Measurements from ENCODE around the gene TIAM1.
A peak's percentile ranks its signal among the peaks of the same experiment; 100 is the strongest.

The TIAM1 gene, protein sequence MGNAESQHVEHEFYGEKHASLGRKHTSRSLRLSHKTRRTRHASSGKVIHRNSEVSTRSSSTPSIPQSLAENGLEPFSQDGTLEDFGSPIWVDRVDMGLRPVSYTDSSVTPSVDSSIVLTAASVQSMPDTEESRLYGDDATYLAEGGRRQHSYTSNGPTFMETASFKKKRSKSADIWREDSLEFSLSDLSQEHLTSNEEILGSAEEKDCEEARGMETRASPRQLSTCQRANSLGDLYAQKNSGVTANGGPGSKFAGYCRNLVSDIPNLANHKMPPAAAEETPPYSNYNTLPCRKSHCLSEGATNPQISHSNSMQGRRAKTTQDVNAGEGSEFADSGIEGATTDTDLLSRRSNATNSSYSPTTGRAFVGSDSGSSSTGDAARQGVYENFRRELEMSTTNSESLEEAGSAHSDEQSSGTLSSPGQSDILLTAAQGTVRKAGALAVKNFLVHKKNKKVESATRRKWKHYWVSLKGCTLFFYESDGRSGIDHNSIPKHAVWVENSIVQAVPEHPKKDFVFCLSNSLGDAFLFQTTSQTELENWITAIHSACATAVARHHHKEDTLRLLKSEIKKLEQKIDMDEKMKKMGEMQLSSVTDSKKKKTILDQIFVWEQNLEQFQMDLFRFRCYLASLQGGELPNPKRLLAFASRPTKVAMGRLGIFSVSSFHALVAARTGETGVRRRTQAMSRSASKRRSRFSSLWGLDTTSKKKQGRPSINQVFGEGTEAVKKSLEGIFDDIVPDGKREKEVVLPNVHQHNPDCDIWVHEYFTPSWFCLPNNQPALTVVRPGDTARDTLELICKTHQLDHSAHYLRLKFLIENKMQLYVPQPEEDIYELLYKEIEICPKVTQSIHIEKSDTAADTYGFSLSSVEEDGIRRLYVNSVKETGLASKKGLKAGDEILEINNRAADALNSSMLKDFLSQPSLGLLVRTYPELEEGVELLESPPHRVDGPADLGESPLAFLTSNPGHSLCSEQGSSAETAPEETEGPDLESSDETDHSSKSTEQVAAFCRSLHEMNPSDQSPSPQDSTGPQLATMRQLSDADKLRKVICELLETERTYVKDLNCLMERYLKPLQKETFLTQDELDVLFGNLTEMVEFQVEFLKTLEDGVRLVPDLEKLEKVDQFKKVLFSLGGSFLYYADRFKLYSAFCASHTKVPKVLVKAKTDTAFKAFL (N-terminal part only)

DNA sequence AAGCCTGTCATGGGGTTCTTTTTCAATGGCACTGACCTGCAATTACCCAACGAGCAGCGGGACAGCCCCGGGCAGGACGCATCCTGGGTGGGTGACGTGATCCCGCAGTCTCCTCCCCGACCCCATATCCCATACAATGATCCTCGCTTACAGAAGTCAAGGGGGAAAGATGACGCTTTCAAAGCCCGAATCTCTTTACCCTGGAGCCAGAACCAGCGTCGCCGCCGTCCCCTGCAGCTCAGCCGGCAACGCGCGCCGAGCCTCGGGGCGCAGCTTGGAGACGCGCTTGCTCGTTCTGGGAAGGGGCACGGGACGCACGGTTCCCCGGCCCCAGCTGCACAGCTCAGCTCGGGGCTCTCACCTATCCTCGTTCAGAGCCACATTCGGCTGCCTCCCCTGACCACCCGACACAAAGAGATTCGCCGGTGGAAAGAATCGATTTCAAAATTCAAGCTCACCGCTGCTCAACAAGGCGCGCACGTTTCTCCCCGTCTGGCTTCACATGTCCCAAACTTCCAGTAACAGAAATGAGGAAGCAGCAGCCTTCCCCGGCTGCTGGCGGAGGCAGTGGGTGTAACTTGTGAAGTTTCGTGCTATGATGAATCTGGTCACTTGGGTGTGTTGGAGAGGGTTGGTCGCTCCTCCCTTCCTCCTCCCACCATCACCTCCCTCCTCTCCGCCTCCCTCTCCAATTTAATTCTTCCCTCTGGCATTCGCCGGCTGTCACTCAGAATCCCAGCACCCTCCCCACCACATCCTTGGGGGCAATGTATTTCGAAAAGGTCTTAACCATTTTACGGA, at the start of gene TIAM1:
TSS of gene TIAM1 (minus strand) at position 582 of the 801 bp plus-strand sequence. CDS start 77,289 bp downstream, outside the sequence.
- DNase-seq, result peak; percentile 29 to 57

DNA sequence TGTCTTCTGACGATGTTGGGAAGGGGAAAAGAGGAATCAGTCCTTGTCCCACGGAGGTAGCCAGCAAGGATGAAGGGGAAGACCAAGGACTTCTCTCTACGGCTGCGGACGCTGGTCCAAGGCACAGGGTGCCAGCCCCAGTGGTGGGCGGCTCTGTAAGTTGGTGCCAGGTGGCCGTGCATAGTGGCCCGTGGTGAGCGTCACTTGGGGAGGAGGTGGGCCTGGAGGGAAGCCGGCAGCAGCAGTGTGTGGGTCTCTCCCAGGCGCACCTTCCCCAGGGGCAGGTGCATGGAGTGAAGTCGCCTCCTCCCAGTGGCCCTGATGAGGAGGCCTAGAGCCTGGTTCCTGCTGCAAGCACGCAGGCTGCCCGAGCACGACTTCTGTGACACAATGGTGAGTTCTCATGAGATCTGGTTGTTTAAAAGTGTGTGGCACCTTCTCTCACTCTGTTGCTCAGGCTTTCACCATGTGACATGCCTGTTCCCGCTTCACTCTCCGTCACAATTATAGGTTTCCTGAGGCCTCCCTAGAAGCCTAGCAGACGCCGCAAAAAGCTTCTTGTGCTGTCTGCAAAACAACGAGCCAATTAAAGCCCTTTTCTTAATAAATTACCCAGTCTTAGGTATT, 43.6 kb upstream of the TIAM1 start:
- no peak for DNase-seq

DNA sequence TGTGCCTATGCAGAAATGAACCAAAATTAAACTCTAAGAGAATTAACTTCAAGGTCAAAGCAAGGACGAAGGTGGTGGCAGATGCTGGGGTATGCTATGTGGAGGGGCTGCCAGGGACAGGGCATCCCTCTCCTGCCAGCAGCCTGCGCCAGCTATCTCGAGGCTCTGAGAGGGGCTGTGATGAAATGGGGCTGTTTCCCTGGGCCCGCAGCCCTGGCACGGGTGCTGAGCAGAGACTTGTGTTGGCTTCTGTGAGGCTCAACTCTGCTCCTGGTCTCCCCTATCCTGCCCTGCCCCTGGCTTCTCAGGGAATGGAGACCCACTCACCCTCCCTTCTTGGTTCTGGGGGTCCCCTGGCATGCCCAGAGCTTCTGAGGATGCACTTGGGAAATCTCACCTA, 41.9 kb upstream of the TIAM1 start:
- no peak for DNase-seq

DNA sequence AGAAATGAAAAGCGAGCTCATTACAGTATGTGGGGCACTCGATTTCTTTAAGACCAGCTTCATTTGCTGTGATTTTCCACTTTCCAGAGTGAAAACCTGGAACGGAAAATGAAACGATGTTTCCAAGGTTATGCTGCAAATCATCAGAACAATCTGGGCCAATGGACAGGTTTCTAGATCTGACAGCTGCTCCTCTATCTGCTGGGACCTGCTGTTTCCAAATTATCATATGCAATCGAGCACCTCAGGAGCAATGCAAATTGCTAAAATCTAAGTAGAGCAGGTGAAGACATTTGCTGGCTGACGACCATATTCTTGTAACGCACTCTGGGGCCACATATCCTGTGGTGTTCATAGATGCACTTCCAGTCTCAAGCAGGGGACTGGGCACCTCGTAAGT, 39.7 kb upstream of the TIAM1 start:
- no peak for DNase-seq

DNA sequence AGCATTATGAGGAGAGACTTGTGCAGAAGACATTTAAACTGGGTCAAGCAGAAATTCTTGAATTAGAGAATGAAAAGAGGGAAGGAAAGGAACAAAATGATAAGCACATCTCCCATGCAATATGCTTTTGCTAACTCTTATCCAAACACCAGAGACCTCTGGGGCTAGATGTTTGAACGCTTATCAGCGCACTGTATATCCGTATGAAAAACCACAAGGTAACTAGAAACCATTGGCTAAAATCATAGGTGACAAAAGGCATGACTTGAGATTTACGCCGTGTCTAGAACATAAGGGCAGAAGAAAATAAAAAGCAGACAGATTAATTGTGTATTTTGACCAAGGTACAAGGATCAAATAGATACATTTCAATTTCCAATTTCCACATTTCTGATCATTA, 38.0 kb upstream of the TIAM1 start:
- DNase-seq, result no peak

DNA sequence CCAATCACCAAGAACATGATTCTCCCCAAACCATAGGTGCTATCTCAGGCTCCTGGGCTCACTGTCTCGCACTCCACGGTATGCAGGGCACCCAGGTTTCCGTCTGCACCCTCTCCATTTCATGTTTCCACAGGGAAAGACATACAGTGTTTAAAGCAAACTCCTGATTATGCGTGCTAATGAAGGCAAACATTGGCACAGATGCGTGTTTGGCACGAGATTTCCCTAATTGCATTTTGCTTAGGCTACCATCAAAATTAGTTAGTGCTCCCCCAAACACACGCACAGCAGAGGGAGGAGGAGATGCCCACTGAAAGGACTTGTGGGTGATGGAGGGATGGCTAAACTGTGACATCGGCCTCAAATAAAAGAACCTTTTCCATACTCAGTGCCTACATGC, 32.2 kb upstream of the TIAM1 start:
- DNase-seq, result no peak

DNA sequence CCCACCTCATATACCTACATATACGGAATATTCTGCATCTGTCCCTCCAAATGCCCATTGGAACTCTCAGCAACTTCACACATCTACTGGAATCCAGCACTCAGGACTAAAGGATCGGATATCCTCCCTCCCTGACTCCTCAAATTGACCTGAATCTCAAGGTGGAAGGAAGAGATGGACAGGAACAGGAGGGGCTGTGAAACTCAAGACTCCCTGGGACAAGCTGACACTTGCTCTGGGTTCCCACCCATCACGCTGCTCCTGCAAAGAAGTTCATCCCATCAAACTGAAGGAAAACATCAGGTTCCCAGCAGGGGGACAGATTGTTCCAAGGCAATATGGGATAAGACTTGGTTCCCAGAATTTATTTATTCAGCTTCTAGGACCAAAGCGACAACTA, 30.3 kb upstream of the TIAM1 start:
- no peak for DNase-seq

DNA sequence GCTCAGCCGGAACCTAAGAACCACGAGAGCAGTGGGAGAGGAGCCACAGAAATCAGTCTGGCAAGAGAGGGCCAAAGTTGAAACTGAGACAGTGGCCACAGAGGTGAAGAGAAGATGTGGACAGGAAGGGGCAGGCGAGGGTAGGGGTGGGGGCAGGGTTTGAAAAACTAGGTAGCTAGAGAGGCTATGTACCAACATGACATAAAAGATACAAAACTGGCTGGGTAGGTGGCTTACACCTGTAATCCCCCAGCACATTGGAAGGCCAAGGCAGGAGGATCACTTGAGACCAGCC, 28.4 kb upstream of the TIAM1 start:
- DNase-seq, result no peak

DNA sequence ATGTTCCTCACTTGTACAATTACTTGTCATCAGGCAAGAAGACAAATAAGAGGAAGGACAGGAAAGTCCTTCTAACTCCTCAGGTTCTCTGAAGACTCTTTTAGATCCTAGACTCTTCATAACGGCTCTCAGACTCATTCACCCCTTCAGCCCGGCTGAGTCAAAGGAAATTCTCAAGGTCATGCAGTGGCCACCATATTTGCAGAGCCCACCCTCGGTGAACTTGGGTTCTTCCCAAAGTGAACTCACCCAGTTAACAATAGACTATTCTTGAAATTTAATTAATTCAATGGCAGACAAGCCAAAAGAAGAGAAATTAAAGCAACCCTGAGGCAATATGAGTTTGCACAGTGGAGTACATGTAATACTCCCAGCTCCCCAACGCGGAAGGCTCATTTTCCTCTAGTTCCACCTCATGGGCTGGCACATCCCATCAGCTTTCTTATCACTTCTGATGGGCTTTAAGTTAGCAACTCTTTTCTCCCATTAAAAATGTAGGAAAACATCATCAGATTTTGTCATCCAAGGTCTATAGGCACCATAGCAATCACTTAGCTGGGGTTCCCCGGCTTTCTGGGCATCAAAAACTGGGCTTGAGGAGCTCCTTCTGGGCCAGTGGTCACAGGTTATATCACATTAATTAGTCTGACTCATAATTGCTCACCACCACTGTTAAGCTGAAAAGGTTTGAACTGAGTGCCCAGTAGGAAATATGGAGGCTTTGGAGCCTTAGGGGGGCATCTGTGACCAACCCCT, 27.8 kb upstream of the TIAM1 start:
- DNase-seq, result no peak

DNA sequence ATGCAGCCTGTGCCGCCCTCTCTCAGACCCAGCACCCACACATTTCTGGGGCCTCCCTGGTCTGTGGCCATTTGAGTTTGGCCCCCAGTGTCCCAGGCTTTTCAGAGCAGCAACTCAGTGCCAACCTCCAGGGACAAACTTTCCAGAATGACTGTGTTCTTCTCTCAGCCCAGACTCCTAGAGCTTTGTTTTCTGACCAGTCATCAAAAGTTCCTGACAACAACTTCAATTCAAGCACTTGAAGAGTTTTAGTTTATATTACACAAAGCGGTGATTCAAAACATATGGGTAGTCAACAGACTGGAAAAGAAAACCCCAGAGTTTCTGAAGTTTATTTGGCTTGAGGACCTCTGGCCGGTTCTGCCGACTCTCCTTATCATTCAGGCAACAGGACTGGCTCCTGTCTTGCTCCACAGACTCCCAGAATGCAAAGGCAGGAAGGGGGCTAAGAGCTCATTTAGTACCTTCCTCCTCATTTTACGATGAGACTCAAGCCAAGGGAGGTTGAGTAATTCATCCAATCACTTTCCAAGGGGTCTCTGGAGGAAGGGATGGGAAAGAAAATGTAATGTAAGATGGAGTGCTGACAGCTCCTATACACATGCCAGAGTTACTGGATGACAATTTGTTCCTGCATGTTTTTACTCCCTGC, 27.0 kb upstream of the TIAM1 start:
- DNase-seq, result no peak

DNA sequence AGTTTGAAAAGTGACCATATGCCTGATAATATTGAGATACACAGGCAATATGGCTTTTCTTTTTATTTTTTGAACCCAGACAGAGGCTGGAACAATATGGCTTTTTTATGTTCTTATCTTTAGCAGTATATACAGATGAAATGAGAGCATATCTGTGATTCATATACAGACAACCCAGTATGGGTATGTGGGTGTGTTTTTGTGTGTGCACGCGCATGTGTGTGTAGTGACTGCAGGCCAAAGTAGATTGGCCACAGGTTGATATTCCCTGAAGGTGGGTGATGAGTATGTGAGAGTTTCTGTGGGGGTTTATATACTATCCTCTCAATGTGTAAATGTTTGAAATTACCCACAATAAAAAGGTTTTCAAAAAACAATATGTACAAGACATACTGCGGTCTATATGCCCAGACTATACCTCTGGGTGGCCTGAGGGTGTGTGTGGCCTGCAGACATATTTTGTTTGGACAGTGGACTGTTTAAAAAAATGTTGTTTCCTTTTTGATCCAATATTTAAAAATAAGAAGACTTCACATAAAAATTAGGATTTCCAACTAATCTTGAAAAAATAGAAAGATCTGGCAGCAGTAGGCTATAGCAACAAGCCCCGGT, 26.3 kb upstream of the TIAM1 start:
- no peak for DNase-seq

DNA sequence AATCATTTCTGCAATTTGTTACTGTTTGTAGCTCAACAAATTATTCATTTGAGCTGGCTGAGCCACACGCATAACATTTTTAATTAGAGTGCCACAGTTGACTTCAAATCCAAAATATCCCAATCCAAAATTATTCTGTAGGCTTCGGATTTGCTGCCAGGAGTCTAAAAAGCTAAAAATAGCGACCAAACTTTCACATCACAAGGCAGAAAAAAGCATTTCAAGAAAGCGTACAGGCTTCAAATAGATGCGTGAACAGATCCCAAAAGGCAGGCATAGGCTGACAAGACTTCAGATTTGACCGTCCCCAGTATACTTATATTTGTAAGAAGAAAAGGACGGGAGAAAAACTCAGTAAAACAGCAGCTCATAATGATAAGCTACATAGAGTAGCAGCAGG, 24.3 kb upstream of the TIAM1 start:
- DNase-seq, result no peak

DNA sequence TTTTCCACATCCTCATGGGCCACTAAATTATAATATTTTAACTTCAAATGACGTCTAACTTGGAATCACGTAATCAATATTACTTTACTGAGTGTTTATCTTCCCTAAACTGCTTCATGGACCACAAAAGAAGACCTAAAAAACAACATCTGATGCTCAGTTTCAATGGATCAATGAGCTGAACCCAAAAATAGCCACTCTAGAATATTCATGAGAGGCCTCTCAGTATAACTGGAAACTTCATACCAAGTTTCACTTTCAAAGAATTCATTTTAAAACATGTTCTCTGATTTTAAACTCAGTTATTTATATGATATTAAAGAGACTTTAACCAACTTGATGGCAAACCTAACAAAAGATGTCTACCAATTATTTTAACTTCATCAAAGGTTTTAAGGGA, 23.7 kb upstream of the TIAM1 start:
- DNase-seq, result no peak

DNA sequence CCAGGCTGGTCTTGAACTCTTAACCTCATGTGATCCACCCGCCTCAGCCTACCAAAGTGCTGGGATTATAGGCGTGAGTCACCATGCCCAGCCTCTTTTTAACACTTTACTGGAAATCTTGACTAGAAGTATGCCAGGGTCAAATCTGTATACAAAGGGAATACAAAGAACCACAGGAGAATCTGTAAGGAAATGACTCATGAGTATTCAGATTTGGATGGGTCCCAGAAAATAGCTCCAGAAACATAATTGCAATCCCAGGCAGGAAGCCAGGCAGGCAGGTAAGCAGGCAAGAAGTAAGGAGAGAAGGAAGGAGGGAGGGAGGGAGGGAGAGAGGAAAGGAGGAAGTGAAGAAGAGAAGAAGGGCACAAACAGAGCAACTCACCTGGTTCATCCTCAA, 22.8 kb upstream of the TIAM1 start:
- DNase-seq, result no peak

DNA sequence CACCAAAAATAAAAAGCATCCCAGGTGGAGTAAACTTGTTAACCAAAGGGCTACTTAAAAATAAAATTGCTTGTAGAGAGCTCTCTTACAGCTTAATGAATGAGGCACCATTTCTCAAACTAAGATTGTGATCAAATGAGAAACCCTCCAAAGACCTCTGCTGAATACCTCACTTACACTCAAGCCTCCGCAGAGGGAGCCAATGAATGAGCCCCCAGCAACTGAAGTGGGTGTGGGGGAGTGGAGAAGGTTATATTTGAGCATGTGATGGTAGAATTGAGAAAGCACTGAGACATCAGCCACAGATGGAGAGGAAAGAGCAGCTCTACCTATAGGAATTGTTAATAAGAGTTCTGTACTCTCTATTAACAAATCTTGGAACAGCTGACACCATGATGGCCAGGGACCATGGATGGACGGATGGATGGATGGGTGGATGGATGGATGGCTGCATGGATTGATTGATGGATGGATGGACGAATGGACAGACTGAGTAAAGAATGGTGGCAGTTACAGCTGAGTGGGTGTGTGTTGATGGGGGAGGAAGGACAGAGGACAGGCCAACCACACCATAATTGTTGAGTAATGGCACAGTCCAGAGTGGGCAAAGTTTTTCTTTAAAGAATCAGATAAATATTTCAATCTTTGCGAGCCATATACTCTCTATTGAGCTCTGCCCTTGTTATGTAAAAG, 20.3 kb upstream of the TIAM1 start:
- no peak for DNase-seq

DNA sequence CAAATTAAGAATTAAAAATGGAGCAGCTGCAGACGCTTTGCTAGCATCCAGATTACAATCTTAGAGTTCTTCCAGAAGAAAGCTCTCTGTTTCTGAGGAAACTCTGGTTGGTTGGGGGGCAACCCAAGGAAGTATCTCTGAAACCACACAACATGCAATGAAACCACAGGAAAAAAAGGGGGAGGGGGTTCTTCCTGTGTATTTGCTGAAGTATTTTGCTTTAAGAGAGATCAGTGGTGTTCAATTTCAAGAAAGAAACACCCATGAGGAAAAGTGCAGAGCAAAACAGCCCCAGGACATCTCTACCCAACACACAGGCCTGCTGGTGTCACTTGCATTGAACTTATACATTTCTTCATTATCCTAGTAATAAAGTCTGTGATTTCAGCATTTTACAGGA, 19.7 kb upstream of the TIAM1 start:
- peak; percentile 3 to 41 for DNase-seq

DNA sequence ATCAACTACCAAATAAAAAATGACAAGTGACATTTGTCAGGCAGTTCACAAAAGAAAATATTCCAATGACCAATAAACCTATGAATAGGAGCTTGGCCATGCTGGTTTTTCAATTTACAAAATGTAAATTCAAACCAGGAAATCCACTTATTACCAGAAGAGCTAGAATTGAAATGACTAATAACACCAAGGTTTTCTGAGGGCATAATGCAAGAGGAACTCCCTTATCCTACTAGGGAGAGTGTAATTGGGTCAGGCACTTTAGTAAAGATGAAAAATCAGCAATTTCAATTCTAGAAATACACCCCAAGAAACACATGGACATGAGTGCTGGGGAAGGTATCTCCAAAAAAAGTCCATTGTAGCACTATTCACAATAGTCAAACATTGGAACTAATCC, 16.7 kb upstream of the TIAM1 start:
- no peak for DNase-seq

DNA sequence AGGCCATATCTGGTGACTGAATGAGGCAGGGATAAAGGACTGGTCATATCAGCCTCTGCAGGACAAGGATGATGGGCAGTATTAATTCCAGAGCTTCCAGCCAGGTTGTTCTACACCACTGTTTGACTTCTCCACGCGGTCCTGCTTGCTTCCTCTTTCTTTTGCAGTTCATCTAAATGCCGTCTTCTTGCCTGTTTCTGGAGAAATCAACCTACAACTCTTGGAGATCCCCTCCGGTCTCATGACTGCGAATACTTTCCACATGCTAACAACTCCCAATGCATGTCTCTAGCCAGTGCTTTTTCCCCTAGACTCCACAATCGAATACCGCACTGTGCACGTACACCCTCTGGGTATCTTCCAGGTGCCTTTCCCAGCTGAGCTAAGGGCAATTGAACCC, 14.1 kb upstream of the TIAM1 start:
- no peak for DNase-seq

DNA sequence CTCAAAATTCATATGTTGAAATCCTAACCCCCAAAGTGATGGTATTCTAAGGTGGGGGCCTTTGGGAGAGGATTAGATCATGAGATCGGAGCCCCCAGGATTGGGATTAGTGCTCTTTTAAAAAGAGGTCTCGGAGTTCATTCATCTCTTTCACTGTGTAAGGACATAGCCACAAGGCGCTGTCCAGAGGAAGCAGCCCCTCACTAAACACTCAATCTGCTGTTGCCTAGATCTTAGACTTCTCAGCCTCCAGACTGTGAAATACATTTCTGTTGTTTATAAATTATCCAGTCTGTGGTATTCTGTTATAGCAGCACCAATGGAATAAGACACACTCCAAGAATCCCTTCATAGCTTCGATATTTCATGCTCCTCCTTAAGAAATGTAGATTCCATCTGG, 12.4 kb upstream of the TIAM1 start:
- no peak for DNase-seq
